Measurements from ENCODE around the gene LTK. TPM values are rescaled to one million over a fixed set of nuclear protein-coding genes. Genes with fewer than 3 reads are reported as not detected.

The LTK gene
- total RNA-seq, 1 donor from 2014 or later: 1.7 TPM

DNA sequence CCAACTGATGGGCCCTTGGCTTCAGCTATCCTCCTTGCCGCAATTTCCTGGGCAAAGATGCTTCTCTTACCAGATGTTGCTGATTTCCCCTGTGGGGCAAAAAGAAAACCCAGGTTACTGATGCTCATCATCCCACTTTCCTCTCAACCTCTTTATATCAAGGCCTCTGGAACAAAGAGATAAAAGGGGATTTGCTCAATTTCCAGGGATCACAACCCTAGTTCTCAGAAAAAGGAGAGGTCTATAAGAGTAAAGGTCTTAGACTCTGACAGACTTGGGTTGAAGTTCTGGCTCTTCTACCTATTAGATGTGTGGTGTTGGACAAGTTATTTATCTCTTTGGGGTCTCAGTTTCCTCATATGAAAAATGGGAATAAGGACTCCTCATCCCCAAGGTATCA, 21.9 kb upstream of the LTK start:
- intact Hi-C loops (cut with micrococcal nuclease): no loop called here

GRCh38 chr15:41530363-41530956, 16.8 kb upstream of the LTK start:
- intact Hi-C loops (cut with micrococcal nuclease): no loop called here

DNA sequence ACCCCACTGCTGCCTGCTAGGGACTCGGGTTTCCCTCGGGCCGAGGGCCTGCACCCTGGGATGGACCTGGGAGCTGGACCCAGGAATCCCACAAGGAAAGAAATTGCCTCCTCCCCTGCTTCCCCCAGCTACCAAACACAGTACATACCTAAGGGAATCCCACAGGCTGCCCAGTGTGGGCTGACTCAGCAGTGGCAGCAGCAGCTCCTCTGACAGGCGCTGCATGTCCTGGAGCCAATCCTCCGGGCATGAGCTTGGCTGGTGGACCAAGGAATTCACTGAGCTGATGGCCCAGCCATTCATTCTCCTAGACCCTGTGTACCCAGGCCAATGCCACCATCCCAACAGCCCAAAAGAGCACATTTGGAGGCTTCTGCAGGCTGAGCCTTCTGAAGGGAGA, 9.5 kb upstream of the LTK start:
- intact Hi-C loops (cut with micrococcal nuclease): no loop called here

GRCh38 chr15:41521614-41522013, 8.0 kb upstream of the LTK start:
- intact Hi-C loops (cut with micrococcal nuclease): no loop called here

GRCh38 chr15:41520636-41521035, 7.0 kb upstream of the LTK start:
- intact Hi-C loops (cut with micrococcal nuclease): no loop called here

DNA sequence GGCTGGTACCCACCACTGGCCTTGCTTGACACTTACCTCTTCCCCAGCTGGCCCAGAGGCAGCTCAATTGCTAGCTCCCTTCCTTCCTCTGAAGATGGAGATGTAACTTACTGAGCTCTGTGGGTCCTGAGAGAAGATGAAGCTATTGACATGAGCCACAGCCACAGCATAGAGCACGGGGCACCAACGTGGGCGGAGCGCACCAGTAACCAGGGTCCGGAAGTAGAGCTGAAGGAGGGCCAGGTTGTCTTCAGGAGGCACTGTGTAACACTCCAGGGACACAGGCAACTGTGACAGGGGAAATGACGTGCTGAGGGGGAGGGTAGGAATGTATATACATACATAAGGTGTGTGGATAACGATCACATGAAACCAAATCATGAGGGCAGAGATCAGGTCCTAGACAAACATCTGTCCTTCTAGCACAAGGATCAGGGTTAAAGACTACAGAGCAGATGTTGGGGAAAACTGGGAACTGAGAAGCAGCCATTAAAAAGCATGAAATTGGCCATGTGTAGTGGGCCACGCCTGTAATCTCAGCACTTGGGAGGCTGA, 4.3 kb upstream of the LTK start:
- intact Hi-C loops (cut with micrococcal nuclease): no loop called here

DNA sequence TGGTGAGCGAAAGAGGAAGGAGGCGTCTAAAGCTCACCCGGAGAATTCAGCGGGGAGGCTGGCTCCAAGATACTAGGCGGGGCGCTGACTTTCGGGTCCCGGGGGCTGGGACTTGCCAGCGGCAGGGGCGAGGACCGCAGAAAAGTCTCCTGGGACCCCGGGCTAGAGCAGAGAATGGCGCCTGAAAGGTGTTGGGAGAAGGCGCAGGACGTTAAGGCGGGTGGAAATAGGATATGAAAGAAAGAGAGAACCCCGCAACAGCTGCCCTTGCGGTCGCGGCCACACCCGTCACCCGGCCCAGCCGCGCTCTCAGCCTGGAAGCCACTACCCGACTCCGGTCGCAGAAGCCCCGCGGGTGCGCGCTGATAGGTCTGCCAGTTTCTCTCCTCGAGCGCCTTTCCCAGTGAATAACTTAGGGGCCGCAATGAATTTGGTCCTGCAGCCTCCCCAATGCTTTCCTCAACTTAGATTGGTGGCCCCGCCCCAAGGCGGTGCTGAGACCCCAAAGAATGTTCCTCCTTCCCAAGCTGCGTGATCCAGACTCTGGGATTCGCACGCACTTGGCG, 604 bp downstream of the LTK start:
- intact Hi-C loops (cut with micrococcal nuclease): no loop called here

GRCh38 chr15:41512512-41512939, 1.1 kb downstream of the LTK start:
- intact Hi-C loops (cut with micrococcal nuclease): no loop called here

GRCh38 chr15:41511899-41512369, 1.7 kb downstream of the LTK start:
- intact Hi-C loops (cut with micrococcal nuclease): no loop called here

- intact Hi-C loops (cut with micrococcal nuclease): no loop called here
These were observed 2.2 kb downstream of the LTK start for GRCh38 chr15:41511331-41511898.

- intact Hi-C loops (cut with micrococcal nuclease): no loop called here
These were observed 2.9 kb downstream of the LTK start for GRCh38 chr15:41510728-41511127.

GRCh38 chr15:41507820-41508290, 5.8 kb downstream of the LTK start:
- intact Hi-C loops (cut with micrococcal nuclease): no loop called here

DNA sequence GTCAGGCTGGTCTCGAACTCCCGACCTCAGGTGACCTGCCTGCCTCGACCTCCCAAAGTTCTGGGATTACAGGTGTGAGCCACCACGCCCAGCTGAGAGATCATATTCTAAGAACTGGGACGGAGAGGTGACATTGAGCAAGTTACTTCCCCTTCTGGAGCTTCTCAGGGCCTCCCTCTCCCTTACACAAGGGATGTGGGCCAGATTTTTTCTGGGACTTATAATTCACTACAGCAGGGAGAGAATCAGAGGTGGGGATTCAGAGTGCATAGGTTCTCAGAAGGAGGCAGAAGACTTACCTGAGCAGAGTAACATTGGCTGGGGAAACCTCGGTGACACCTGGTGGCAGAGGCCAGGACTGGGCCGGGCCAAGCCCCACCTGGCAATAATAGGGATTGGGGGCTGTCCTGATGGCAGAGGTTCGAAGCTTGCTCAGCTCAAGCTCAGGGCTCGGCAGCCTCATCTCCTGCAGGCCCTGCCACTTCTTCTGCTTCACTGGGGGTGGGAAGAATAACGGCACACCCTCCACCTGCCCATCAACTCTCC, 6.8 kb downstream of the LTK start:
- intact Hi-C loops (cut with micrococcal nuclease): no loop called here

- intact Hi-C loops (cut with micrococcal nuclease): no loop called here
These were observed 7.9 kb downstream of the LTK start for GRCh38 chr15:41505776-41506175.

DNA sequence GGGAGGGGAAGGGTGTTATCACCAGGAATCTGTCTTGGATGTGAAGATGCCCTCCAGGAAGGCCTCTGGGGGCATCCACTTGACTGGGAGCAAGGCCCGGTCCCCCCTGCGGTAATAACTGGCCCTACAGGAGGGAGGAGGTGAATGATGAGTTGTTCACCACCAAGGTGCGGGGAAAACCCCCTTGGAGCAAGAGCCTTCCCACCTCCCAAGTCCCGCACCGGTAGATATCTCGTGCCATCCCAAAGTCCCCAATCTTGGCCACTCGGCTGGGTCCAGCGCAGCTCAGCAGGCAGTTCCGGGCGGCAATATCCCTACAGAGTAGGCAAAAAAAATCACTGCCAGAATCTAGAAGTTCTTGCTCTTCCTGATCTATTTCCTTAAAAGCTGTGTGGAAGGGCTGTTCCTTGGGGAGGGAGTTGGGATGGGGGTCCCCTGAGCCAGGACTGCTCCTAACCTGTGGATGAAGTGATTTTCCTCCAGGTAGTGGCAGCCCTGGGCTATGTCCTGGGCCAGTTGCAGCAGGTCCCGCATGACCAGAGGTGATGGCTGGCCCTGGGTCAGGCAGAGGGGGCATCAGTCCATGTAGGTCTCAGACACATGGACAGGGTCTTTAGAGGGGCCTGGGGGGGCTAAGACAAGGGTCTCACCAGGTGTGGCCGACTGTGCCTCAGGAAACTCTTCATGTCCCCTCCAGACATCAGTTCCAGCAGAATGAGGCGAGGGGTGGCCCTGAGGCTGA, 8.7 kb downstream of the LTK start:
- intact Hi-C loops (cut with micrococcal nuclease): no loop called here

- intact Hi-C loops (cut with micrococcal nuclease): no loop called here
These were observed 10.0 kb downstream of the LTK start for GRCh38 chr15:41503669-41504010.

DNA sequence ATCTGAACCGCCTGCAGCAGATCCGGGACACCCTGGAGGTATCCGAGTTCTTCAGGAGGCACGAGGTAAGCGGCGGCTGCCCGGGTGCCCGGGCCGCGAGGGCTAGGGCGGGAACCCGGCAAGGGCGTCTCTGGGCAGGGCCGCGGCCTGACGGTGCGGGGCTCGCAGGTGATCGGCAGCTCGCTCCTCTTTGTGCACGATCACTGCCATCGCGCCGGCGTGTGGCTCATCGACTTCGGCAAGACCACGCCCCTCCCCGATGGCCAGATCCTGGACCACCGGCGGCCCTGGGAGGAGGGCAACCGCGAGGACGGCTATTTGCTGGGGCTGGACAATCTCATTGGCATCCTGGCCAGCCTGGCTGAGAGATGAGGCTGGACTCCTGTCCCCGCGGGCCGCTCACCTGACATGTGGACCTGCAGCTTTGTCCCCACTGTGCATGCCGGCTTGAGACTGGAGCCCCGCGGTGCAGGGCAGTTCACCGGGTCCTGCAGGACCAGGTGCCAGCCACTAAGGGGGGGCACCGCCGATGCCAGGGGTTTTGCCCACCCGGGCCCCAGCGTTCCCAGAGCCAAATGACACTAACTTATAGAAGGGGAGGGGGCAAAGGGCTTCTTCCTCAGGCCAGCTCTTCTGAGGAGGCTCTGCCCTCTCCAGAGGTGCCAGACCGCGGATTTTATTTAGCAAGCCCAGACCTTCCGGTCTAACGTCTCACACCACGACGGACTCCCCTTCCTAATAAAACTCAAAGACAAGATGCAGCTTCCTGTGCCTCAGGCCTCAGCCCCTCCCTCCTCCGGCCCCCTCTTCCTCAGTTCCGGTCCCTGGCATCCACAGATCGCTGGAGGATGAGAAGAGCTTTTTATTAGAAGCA, 10.6 kb downstream of the LTK start:
- intact Hi-C loops (cut with micrococcal nuclease): no loop called here

DNA sequence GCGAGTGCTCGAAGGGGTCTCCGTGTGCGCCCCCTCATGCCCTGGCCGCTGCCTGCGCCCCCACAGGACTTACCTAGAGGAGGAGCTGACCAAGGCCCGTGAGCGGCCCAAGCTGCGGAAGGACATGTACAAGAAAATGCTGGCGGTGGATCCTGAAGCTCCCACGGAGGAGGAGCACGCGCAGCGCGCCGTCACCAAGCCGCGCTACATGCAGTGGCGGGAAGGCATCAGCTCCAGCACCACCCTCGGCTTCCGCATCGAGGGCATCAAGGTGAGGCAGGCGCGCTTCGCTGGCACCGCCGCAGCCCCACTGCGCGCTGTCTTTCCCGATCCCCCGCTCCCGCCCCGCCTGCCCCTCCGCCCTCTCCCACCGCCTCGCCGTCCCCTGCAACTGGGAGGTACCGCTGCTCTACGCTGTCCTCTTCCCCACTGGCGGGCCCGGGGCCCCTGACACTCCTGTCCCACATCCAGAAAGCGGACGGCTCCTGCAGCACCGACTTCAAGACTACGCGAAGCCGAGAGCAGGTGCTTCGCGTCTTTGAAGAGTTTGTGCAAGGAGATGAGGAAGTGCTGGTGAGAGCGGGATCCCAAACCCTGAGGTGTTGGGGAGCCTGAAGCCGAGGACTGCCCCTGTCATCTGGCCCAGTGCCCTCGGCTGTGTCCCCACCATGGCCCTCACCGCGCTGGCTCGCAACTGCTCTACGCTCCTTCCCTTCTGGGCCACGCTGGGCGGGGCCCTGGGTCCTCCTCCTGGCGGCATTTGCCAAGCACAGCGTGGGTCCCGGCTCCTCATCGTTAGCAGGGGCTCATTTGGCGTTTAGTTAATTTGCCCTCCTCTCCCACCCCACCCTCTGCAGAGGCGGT, 11.5 kb downstream of the LTK start:
- intact Hi-C loops (cut with micrococcal nuclease): no loop called here

DNA sequence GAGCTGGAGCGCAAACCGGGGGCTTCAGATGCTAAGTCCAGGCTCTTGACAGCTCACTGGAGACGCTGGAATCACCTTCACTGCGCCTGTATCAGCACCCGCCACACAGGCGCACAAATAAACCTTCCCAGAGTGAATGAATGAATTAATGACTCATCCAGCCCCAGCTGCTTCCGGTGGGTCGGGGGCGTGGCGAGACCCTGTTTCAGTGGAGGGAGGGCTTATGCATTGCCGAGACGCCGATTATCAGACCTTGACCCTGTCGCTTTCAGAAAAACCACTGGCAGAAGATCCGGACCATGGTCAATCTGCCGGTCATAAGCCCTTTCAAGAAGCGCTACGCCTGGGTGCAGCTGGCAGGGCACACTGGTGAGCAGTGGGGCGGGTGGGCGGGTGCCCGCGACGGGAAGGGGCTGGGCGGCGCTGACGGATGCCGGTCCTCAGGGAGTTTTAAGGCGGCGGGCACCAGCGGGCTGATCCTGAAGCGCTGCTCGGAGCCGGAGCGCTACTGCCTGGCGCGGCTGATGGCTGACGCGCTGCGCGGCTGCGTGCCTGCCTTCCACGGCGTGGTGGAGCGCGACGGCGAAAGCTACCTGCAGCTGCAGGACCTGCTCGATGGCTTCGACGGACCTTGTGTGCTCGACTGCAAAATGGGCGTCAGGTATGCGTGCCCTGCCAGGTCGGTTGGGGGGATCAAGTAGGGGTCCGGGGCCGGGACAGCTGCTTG, 12.3 kb downstream of the LTK start:
- intact Hi-C loops (cut with micrococcal nuclease): no loop called here

Measured in T-helper 2 cell treated with Interferon-gamma antibody and Interleukin-4, amounts not matched to agents 100 ng/mL and 5 ng/mL, for 36 hours (primary cell).